WI38 (cell line): ENCODE results near the gene SCAMP3.
"Not testable (repeated sequence)": the region's sequence is repeated elsewhere in the genome, so short reads cannot be mapped to it uniquely, and the experiment has no call there.

Source experiments
- H3K4me3 ChIP-seq: 2 replicates; pipeline ENCODE4 v1.5.1; 2011; ENCODE audit warnings: low read depth, mild to moderate bottlenecking, control low read depth, low read length
- CTCF ChIP-seq: IDR thresholded peaks from 2 replicates; pipeline ENCODE4 v1.5.1; 2012; ENCODE audit warnings: low read depth, mild to moderate bottlenecking, control low read depth, low read length

The SCAMP3 gene

GRCh38 chr1:155218854-155219591 lies 43.1 kb downstream of the SCAMP3 start:
- no peak overlapping the region for H3K4me3 ChIP-seq
- TF ChIP-seq CTCF, result no peak

GRCh38 chr1:155214702-155215101 lies 47.5 kb downstream of the SCAMP3 start:
- H3K4me3 ChIP-seq, result not testable (repeated sequence)

- not testable (repeated sequence) for H3K4me3 ChIP-seq
Observed at GRCh38 chr1:155212051-155212440, 50.1 kb downstream of the SCAMP3 start.

GRCh38 chr1:155211381-155212050 lies 50.6 kb downstream of the SCAMP3 start:
- not testable (repeated sequence) for H3K4me3 ChIP-seq

- no peak for TF ChIP-seq CTCF
- no peak overlapping the region for H3K4me3 ChIP-seq
Observed at GRCh38 chr1:155210314-155211104, 51.7 kb downstream of the SCAMP3 start.

GRCh38 chr1:155209312-155209721 lies 52.8 kb downstream of the SCAMP3 start:
- TF ChIP-seq CTCF, result no peak
- peak overlapping the region; percentile 96 for H3K4me3 ChIP-seq

GRCh38 chr1:155208541-155209311 lies 53.4 kb downstream of the SCAMP3 start, which contains the start of gene MTX1:
TSS of gene MTX1 (plus strand) at chr1:155208695. CDS start at chr1:155208805, 110 bp downstream.
- TF ChIP-seq CTCF, result no peak
- peak within 1 kb of the TSS; percentile 96 for H3K4me3 ChIP-seq

- TF ChIP-seq CTCF, result no peak
- H3K4me3 ChIP-seq, result peak within 1 kb of the TSS; percentile 96
Observed at GRCh38 chr1:155207806-155208540, 54.2 kb downstream of the SCAMP3 start, which contains the start of gene THBS3. TSS of gene THBS3 (minus strand) at chr1:155207897. CDS start at chr1:155207876, 21 bp downstream.
